ENCODE results near the gene GPR137B.

DNA sequence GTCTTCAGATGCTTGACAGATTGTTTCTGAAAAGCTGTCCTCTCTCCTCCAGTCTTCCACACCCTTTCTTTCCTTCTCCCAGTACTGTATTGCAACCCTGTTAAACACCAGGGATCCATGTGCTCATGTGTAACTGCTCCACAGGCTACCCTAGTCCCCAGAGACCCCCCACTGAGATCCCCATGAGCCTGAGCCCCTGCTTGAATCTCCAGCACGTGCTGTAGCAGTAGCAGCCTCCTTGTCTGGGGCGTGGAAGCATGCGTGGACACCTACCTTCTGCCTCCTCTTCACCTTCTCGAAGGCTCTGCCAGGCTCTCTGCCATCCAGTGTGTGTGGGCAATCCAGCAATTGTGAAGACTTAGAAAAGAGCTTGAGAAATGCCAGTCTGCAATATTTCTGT is 25.2 kb downstream of the GPR137B start:
- TF ChIP-seq CTCF (IDR thresholded peaks at IDR 0.05 in 8 of 11, conservative IDR thresholded peaks at IDR 0.05 in 3 of 11) (no peak), POLR2A (IDR thresholded peaks at IDR 0.05) (no peak), POLR2AphosphoS5 (IDR thresholded peaks at IDR 0.05) (no peak)
